A549 (cell line): Measurements from ENCODE around the gene SRCIN1. TPM values are rescaled to one million over a fixed set of nuclear protein-coding genes. Genes with fewer than 3 reads are reported as not detected.
"Not testable (repeated sequence)": the region's sequence is repeated elsewhere in the genome, so short reads cannot be mapped to it uniquely, and the experiment has no call there.

Source experiments
- ATAC-seq, 2 experiments: fragments of 200-7000 bp in 1 of 2; fragments of >200 bp in 1 of 2; cut with Nextera tagmentation in 1 of 2; cut with Tn5 transposase in 1 of 2; 3 replicates each; pipeline versions ENCODE4 v1.8.0 to v1.9.1; 2018 to 2020; ENCODE audit warnings: mild to moderate bottlenecking in 1 of 2, moderate library complexity in 1 of 2
- CTCF ChIA-PET: fragments of 300-600 bp; sonication (Branson Sonifier 250); formaldehyde crosslinking; extraction: SDS; loops from one replicate; lab custom pipeline; 2021; ENCODE audit warnings: antibody characterized with exemption, inconsistent platforms; lab: Yijun Ruan, JAX
- POLR2A ChIA-PET: fragments of 350-600 bp; formaldehyde crosslinking; extraction: SDS; loops from one replicate; lab custom pipeline; 2021; ENCODE audit warnings: antibody characterized with exemption, inconsistent platforms; lab: Yijun Ruan, JAX
- DNase-seq, 2 experiments: peaks; one replicate each; pipeline versions ENCODE4 v3.0.0 to v3.0.0-alpha.2; 2011 to 2016; ENCODE audit warnings: low read depth in 1 of 2, low spot score in 1 of 2
- FAIRE-seq: peaks from 2 replicates; lab custom pipeline; 2011; peaks lifted over from hg19 to GRCh38; lab: Jason Lieb, UNC
- H3K27ac ChIP-seq, 2 experiments: fragments of >200 bp; sonication (Bioruptor Twin); formaldehyde crosslinking; 3 replicates each; pipeline ENCODE4 v1.5.1; 2016 to 2017
- H3K4me1 ChIP-seq: fragments of >200 bp; sonication (Bioruptor Twin); formaldehyde crosslinking; 3 replicates; pipeline ENCODE4 v1.6.1; 2016
- H3K4me2 ChIP-seq: fragments of >200 bp; sonication (Bioruptor Twin); formaldehyde crosslinking; 3 replicates; pipeline ENCODE4 v1.6.1; 2016
- H3K4me3 ChIP-seq: fragments of >200 bp; sonication (Bioruptor Twin); formaldehyde crosslinking; 3 replicates; pipeline ENCODE4 v1.5.1; 2016
- H3K9me3 ChIP-seq: fragments of >200 bp; sonication (Bioruptor Twin); formaldehyde crosslinking; 3 replicates; pipeline ENCODE4 v1.6.1; 2016
- BCL3 ChIP-seq: fragments of >200 bp; sonication (Bioruptor Twin); formaldehyde crosslinking; IDR thresholded peaks from 3 replicates; pipeline ENCODE4 v1.6.1; 2016
- CBX2 ChIP-seq: fragments of 200-600 bp; sonication (generic); IDR thresholded peaks from 2 replicates; pipeline ENCODE4 v1.6.1; 2016; ENCODE audit warnings: low read depth, mild to moderate bottlenecking, borderline replicate concordance
- CEBPB ChIP-seq, 2 experiments: fragments of >200 bp in 1 of 2; sonication (Bioruptor Twin) in 1 of 2; formaldehyde crosslinking in 1 of 2; IDR thresholded peaks; 2 replicates each; pipeline ENCODE4 v1.6.1; 2012 to 2016
- CHD2 ChIP-seq: fragments of 150-350 bp; IDR thresholded peaks from 2 replicates; pipeline ENCODE4 v1.6.1; 2014; ENCODE audit warnings: low read length; ENCODE audit not compliant: partially characterized antibody
- E2F6 ChIP-seq: IDR thresholded peaks from 2 replicates; pipeline ENCODE4 v1.6.1; 2012; ENCODE audit warnings: low read depth, borderline replicate concordance
- EHMT2 ChIP-seq: fragments of 200-600 bp; sonication (generic); IDR thresholded peaks from 2 replicates; pipeline ENCODE4 v1.6.1; 2016; ENCODE audit warnings: antibody characterized with exemption, low read depth, mild to moderate bottlenecking, moderate library complexity
- EP300 ChIP-seq, 2 experiments: fragments of >200 bp; sonication (Bioruptor Twin); formaldehyde crosslinking; IDR thresholded peaks; 2 replicates in 1 of 2; 3 replicates in 1 of 2; pipeline ENCODE4 v1.6.1; 2016 to 2017
- GATA3 ChIP-seq: IDR thresholded peaks from 2 replicates; pipeline ENCODE4 v1.6.1; 2012; ENCODE audit warnings: borderline replicate concordance
- HES2 ChIP-seq: fragments of >200 bp; sonication (Bioruptor Twin); formaldehyde crosslinking; IDR thresholded peaks from 2 replicates; pipeline ENCODE4 v1.6.1; 2016
- HOXA7 ChIP-seq: fragments of 250-450 bp; sonication (Bioruptor Pico); IDR thresholded peaks from 2 replicates; pipeline ENCODE4 v1.5.0; 2020; ENCODE audit warnings: mild to moderate bottlenecking, moderate library complexity
- HOXB5 ChIP-seq: fragments of 250-450 bp; sonication (Bioruptor Pico); IDR thresholded peaks from 2 replicates; pipeline ENCODE4 v1.5.0; 2020; ENCODE audit warnings: mild to moderate bottlenecking, moderate library complexity
- JUN ChIP-seq, 2 experiments: fragments of >200 bp; sonication (Bioruptor Twin); formaldehyde crosslinking; IDR thresholded peaks; 2 replicates in 1 of 2; 3 replicates in 1 of 2; pipeline ENCODE4 v1.6.1; 2016 to 2017
- KDM1A ChIP-seq: fragments of 200-600 bp; sonication (generic); IDR thresholded peaks from 2 replicates; pipeline ENCODE4 v1.6.1; 2016; ENCODE audit warnings: low read depth, mild to moderate bottlenecking
- KDM5A ChIP-seq: fragments of 200-600 bp; sonication (generic); IDR thresholded peaks from 2 replicates; pipeline ENCODE4 v1.6.1; 2016; ENCODE audit warnings: antibody characterized with exemption, mild to moderate bottlenecking
- MAZ ChIP-seq: fragments of 150-350 bp; IDR thresholded peaks from 2 replicates; pipeline ENCODE4 v1.6.1; 2014; ENCODE audit warnings: antibody characterized with exemption, low read depth, low read length, borderline replicate concordance
- POLR2A ChIP-seq: IDR thresholded peaks from 2 replicates; pipeline ENCODE4 v1.6.1; 2012; ENCODE audit warnings: mild to moderate bottlenecking, low read length
- POLR2AphosphoS2 ChIP-seq: conservative IDR thresholded peaks from 2 replicates; pipeline ENCODE4 v1.6.1; 2012; ENCODE audit warnings: low read length, improper control_type of control experiment, inconsistent platforms
- RCOR1 ChIP-seq: fragments of 150-350 bp; IDR thresholded peaks from 2 replicates; pipeline ENCODE4 v1.6.1; 2014; ENCODE audit warnings: antibody characterized with exemption, low read length, low read depth
- REST ChIP-seq: fragments of 200-600 bp; sonication (generic); IDR thresholded peaks from 2 replicates; pipeline ENCODE4 v1.6.1; 2016; ENCODE audit warnings: antibody characterized with exemption, mild to moderate bottlenecking, moderate library complexity
- SREBF2 ChIP-seq: fragments of 450-650 bp; IDR thresholded peaks from 2 replicates; pipeline ENCODE4 v1.6.1; 2014; ENCODE audit warnings: mild to moderate bottlenecking, moderate library complexity
- TFCP2L1 ChIP-seq: fragments of 250-450 bp; sonication (Bioruptor Pico); IDR thresholded peaks from 2 replicates; pipeline ENCODE4 v1.5.0; 2021; ENCODE audit warnings: mild to moderate bottlenecking
- ZC3H11A ChIP-seq: fragments of 450-650 bp; IDR thresholded peaks from 2 replicates; pipeline ENCODE4 v1.6.1; 2014; ENCODE audit warnings: antibody characterized with exemption, mild to moderate bottlenecking
- ZFP36 ChIP-seq: fragments of 450-650 bp; IDR thresholded peaks from 2 replicates; pipeline ENCODE4 v1.6.1; 2014; ENCODE audit warnings: borderline replicate concordance; ENCODE audit not compliant: partially characterized antibody
- ZSCAN20 ChIP-seq: fragments of 250-450 bp; sonication (Bioruptor Pico); IDR thresholded peaks from 2 replicates; pipeline ENCODE4 v1.8.0; 2022; ENCODE audit warnings: mild to moderate bottlenecking, moderate library complexity
- WGBS: methylation state at CpG from one replicate; pipeline ENCODE4 v1.1.6; 2017; ENCODE audit errors: missing lambda C conversion rate; 5-methylcytosine and 5-hydroxymethylcytosine counted together
- polyA plus RNA-seq, 4 experiments: library from polyadenylated mRNA; depleted of rRNA in 3 of 4; stranded (reverse); fragments of >200 nt; fragmentation: RNase III in 1 of 4; extraction: RNeasy Plus Mini Kit Qiagen cat#74134 plus additional on column Dnase treatment in 1 of 4; gene quantifications; 2 replicates in 3 of 4; 3 replicates in 1 of 4; pipeline ENCODE4 v1.2.3, GENCODE V29; 2011 to 2017

Gene SRCIN1
- polyA plus RNA-seq, 2 of the 4 experiments (the other 2 are of a cell fraction): 1.4 to 2.1 TPM

GRCh38 chr17:38625482-38625881 is 19.7 kb upstream of the SRCIN1 start:
- H3K4me2 ChIP-seq: no peak overlapping the region
- DNase-seq (no peak), FAIRE-seq (no peak), ATAC-seq (no peak)
- TF ChIP-seq CBX2 (no peak), RCOR1 (no peak), REST (no peak), HOXB5 (CRISPR knock-in tag) (no peak), HOXA7 (CRISPR knock-in tag) (no peak), POLR2AphosphoS2 (no peak), KDM5A (no peak), EP300 (IDR thresholded peaks at IDR 0.05) (no peak), KDM1A (no peak), TFCP2L1 (CRISPR knock-in tag) (no peak), POLR2A (no peak), MAZ (no peak)
- no peaks in the 10 kb centered on the region for H3K9me3 ChIP-seq
- ChIA-PET POLR2A (no interaction called here), CTCF (interaction anchor here (1.0 to 1.8 kb wide), 6 partner anchors 9 to 67 kb away, joined by 3 to 5 read pairs (median 4); no protein-coding TSS in a partner anchor)
- no peaks in the 10 kb centered on the region for H3K4me1 ChIP-seq
- H3K4me3 ChIP-seq: no peak overlapping the region
- no peak overlapping the region for H3K27ac ChIP-seq

GRCh38 chr17:38624782-38625355 is 19.1 kb upstream of the SRCIN1 start:
- POLR2A ChIA-PET, H3K27ac ChIP-seq, DNase-seq, H3K4me1 ChIP-seq, ATAC-seq, FAIRE-seq, H3K9me3 ChIP-seq, H3K4me3 ChIP-seq: not testable (repeated sequence)
- CTCF ChIA-PET: interaction anchor here (1.0 to 1.8 kb wide), 6 partner anchors 8 to 67 kb away, joined by 3 to 5 read pairs (median 4); no protein-coding TSS in a partner anchor
- peak overlapping the region; percentile 50 for H3K4me2 ChIP-seq
- WGBS: 50% methylated on average over 14 of the region's 14 CpGs
- peak; percentile 71 to 85; a peak in 3 of 4 replicates for TF ChIP-seq CEBPB (IDR thresholded peaks at IDR 0.05)

- TF ChIP-seq HES2: no peak
- no peak for TF ChIP-seq ZC3H11A
- no peak for TF ChIP-seq SREBF2
- no peak for TF ChIP-seq REST
- TF ChIP-seq KDM5A: no peak
- TF ChIP-seq E2F6: no peak
- no peak for TF ChIP-seq CEBPB (IDR thresholded peaks at IDR 0.05)
- TF ChIP-seq BCL3: no peak
- no peak for TF ChIP-seq ZSCAN20 (CRISPR knock-in tag)
- no peak for TF ChIP-seq ZFP36
- TF ChIP-seq CHD2: no peak
- no peak for TF ChIP-seq GATA3
- no peak for TF ChIP-seq JUN (IDR thresholded peaks at IDR 0.05)
- no peak for TF ChIP-seq EHMT2
- no peak overlapping the region for H3K27ac ChIP-seq
- FAIRE-seq (no peak), DNase-seq (no peak), ATAC-seq (peak; percentile 35 to 37; a peak in 2 of 6 replicates)
- 42% methylated on average over 2 of the region's 2 CpGs for WGBS
- H3K4me3 ChIP-seq: no peak overlapping the region
- ChIA-PET CTCF (interaction anchor here (8.1 kb wide), 1 partner anchor 15 kb away, joined by 86 read pairs; the partner anchor contains the start of gene SRCIN1), POLR2A (no interaction called here)
- H3K4me1 ChIP-seq: no peaks in the 10 kb centered on the region
- no peak overlapping the region for H3K4me2 ChIP-seq
- H3K9me3 ChIP-seq: no peaks in the 10 kb centered on the region
These were observed 15.8 kb upstream of the SRCIN1 start for GRCh38 chr17:38621538-38621937.
